DOHH2 (cell line): ENCODE data around the gene OTOL1.

ENCODE experiments used
- EZH2phosphoT487 ChIP-seq: fragments of 200-600 bp; sonication (generic); IDR thresholded peaks from 2 replicates; pipeline ENCODE4 v1.6.1; 2017; ENCODE audit warnings: borderline replicate concordance, mild to moderate bottlenecking, antibody characterized with exemption, low read length, moderate library complexity, mixed read lengths
- TF ChIP-seq, protein P1 (sequence below): fragments of 200-600 bp; sonication (generic); IDR thresholded peaks from one replicate; pipeline ENCODE4 v1.5.1; 2014; ENCODE audit warnings: antibody characterized with exemption, mild to moderate bottlenecking, low read depth, low read length; ENCODE audit not compliant: poor library complexity, severe bottlenecking

GRCh38 chr3:161550491-161551195 lies 54.0 kb downstream of the OTOL1 start:
- TF ChIP-seq, protein P1, sequence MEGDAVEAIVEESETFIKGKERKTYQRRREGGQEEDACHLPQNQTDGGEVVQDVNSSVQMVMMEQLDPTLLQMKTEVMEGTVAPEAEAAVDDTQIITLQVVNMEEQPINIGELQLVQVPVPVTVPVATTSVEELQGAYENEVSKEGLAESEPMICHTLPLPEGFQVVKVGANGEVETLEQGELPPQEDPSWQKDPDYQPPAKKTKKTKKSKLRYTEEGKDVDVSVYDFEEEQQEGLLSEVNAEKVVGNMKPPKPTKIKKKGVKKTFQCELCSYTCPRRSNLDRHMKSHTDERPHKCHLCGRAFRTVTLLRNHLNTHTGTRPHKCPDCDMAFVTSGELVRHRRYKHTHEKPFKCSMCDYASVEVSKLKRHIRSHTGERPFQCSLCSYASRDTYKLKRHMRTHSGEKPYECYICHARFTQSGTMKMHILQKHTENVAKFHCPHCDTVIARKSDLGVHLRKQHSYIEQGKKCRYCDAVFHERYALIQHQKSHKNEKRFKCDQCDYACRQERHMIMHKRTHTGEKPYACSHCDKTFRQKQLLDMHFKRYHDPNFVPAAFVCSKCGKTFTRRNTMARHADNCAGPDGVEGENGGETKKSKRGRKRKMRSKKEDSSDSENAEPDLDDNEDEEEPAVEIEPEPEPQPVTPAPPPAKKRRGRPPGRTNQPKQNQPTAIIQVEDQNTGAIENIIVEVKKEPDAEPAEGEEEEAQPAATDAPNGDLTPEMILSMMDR: no peak
- TF ChIP-seq EZH2phosphoT487: no peak
